Muscle of leg (tissue), 11 donors: ENCODE data around the gene ATP6V0A1. TPM values are rescaled to one million over a fixed set of nuclear protein-coding genes. Genes with fewer than 3 reads are reported as not detected.
"Not testable (repeated sequence)": the region's sequence is repeated elsewhere in the genome, so short reads cannot be mapped to it uniquely, and the experiment has no call there.

ENCODE experiments used
- DNase-seq: peaks from one replicate; pipeline ENCODE4 v3.0.0; 2013
- H3K27ac ChIP-seq: one replicate; pipeline ENCODE4 v1.5.1; 2013; ENCODE audit warnings: mild to moderate bottlenecking, low read length, control low read depth
- H3K27me3 ChIP-seq: one replicate; pipeline ENCODE4 v1.6.1; 2013; ENCODE audit warnings: low read length; ENCODE audit not compliant: control insufficient read depth, insufficient read depth
- H3K36me3 ChIP-seq: one replicate; pipeline ENCODE4 v1.6.1; 2013; ENCODE audit warnings: low read length; ENCODE audit not compliant: control insufficient read depth, insufficient read depth
- H3K4me1 ChIP-seq: one replicate; pipeline ENCODE4 v1.6.1; 2013; ENCODE audit warnings: low read length; ENCODE audit not compliant: control insufficient read depth, insufficient read depth
- H3K4me3 ChIP-seq: one replicate; pipeline ENCODE4 v1.5.1; 2013; ENCODE audit warnings: low read length, control low read depth
- H3K9me3 ChIP-seq: replicated peaks from 2 replicates; pipeline ENCODE4 v1.6.1; 2013; ENCODE audit warnings: low read depth, low read length; ENCODE audit not compliant: control insufficient read depth
- WGBS: methylation state at CpG from one replicate; pipeline ENCODE4 v1.1.5; 2013; ENCODE audit warnings: missing lambda C conversion rate; ENCODE audit not compliant: insufficient coverage; 5-methylcytosine and 5-hydroxymethylcytosine counted together
- polyA plus RNA-seq, 8 donors: library from polyadenylated mRNA; unstranded; fragments of 120-200 nt; gene quantifications; one replicate each; pipeline versions ENCODE4 v1.2.1 to v1.2.3, GENCODE V29; 2013; ENCODE audit warnings: inconsistent platforms in 1 of 8, low replicate concordance in 1 of 8; ENCODE audit not compliant: insufficient read length in 8 of 8, insufficient read depth in 1 of 8
- total RNA-seq: library from RNA; stranded (reverse); fragments of 120-200 nt; gene quantifications from one replicate; pipeline ENCODE4 v1.2.4, GENCODE V29; 2013

The ATP6V0A1 gene
- total and polyA plus RNA-seq, 9 donors: 16.7 to 36.4 (median 22.9) TPM

- not testable (repeated sequence) for DNase-seq, H3K27ac ChIP-seq, H3K4me3 ChIP-seq, H3K9me3 ChIP-seq
- H3K27me3 ChIP-seq: peaks cover 12% of the 10 kb centered on the region
- peaks cover 32% of the 10 kb centered on the region for H3K36me3 ChIP-seq
- WGBS: no CpG with 5 or more reads among the region's 5 CpGs
- H3K4me1 ChIP-seq: peaks cover 48% of the 10 kb centered on the region
These were observed 40.7 kb upstream of the ATP6V0A1 start for GRCh38 chr17:42417981-42418380.

GRCh38 chr17:42421136-42421506 is 37.6 kb upstream of the ATP6V0A1 start:
- DNase-seq: no peak
- peaks cover 24% of the 10 kb centered on the region for H3K36me3 ChIP-seq
- no CpG with 5 or more reads among the region's 6 CpGs for WGBS
- no peaks in the 10 kb centered on the region for H3K9me3 ChIP-seq
- peaks cover 53% of the 10 kb centered on the region for H3K4me1 ChIP-seq
- H3K27ac ChIP-seq: peak overlapping the region; percentile 99
- peaks cover 17% of the 10 kb centered on the region for H3K27me3 ChIP-seq
- peak overlapping the region; percentile 100 for H3K4me3 ChIP-seq

GRCh38 chr17:42421507-42422338 is 37.0 kb upstream of the ATP6V0A1 start:
- peaks cover 17% of the 10 kb centered on the region for H3K27me3 ChIP-seq
- peaks cover 24% of the 10 kb centered on the region for H3K36me3 ChIP-seq
- DNase-seq: peak; percentile 65
- WGBS: under 1% methylated on average over 35 of the region's 59 CpGs
- peaks cover 47% of the 10 kb centered on the region for H3K4me1 ChIP-seq
- peak overlapping the region; percentile 100 for H3K4me3 ChIP-seq
- peak overlapping the region; percentile 99 for H3K27ac ChIP-seq
- no peaks in the 10 kb centered on the region for H3K9me3 ChIP-seq

GRCh38 chr17:42422412-42422957 is 36.2 kb upstream of the ATP6V0A1 start:
- WGBS: 0% methylated on average over 42 of the region's 44 CpGs
- H3K9me3 ChIP-seq: no peaks in the 10 kb centered on the region
- peaks cover 42% of the 10 kb centered on the region for H3K4me1 ChIP-seq
- H3K27me3 ChIP-seq: peaks cover 17% of the 10 kb centered on the region
- peak overlapping the region; percentile 100 for H3K4me3 ChIP-seq
- H3K36me3 ChIP-seq: peaks cover 21% of the 10 kb centered on the region
- peak overlapping the region; percentile 99 for H3K27ac ChIP-seq
- DNase-seq: peak; percentile 53

- H3K4me1 ChIP-seq: peaks cover 42% of the 10 kb centered on the region
- under 1% methylated on average over 46 of the region's 58 CpGs for WGBS
- H3K4me3 ChIP-seq: peak within 1 kb of the TSS; percentile 100
- peaks cover 17% of the 10 kb centered on the region for H3K27me3 ChIP-seq
- H3K36me3 ChIP-seq: peaks cover 21% of the 10 kb centered on the region
- no peaks in the 10 kb centered on the region for H3K9me3 ChIP-seq
- peak within 1 kb of the TSS; percentile 99 for H3K27ac ChIP-seq
- DNase-seq: peak; percentile 100
These were observed 35.5 kb upstream of the ATP6V0A1 start, which contains the start of gene CAVIN1 for GRCh38 chr17:42422958-42423712. CAVIN1 (minus strand) TSS chr17:42423256; CDS start chr17:42423097, 159 bp downstream.

GRCh38 chr17:42423766-42424165 is 34.9 kb upstream of the ATP6V0A1 start:
- Histone ChIP-seq H3K27me3 (peaks cover 17% of the 10 kb centered on the region), H3K4me1 (peaks cover 44% of the 10 kb centered on the region), H3K27ac (peak overlapping the region; percentile 99), H3K9me3 (no peaks in the 10 kb centered on the region), H3K36me3 (peaks cover 20% of the 10 kb centered on the region), H3K4me3 (peak overlapping the region; percentile 100)
- 61% methylated on average over 5 of the region's 11 CpGs for WGBS
- no peak for DNase-seq

- Histone ChIP-seq H3K9me3 (no peaks in the 10 kb centered on the region), H3K4me1 (peaks cover 43% of the 10 kb centered on the region), H3K4me3 (no peak overlapping the region), H3K36me3 (peaks cover 12% of the 10 kb centered on the region), H3K27ac (peak overlapping the region; percentile 23), H3K27me3 (peaks cover 17% of the 10 kb centered on the region)
- WGBS: 33% methylated on average over 1 of the region's 4 CpGs
- DNase-seq: no peak
These were observed 33.6 kb upstream of the ATP6V0A1 start for GRCh38 chr17:42424991-42425610.

GRCh38 chr17:42428141-42428944 is 30.3 kb upstream of the ATP6V0A1 start:
- peaks cover 4% of the 10 kb centered on the region for H3K36me3 ChIP-seq
- peaks cover 44% of the 10 kb centered on the region for H3K4me1 ChIP-seq
- H3K4me3 ChIP-seq: no peak overlapping the region
- peak; percentile 87 for DNase-seq
- H3K9me3 ChIP-seq: no peaks in the 10 kb centered on the region
- 25% methylated on average over 1 of the region's 4 CpGs for WGBS
- peak overlapping the region; percentile 80 for H3K27ac ChIP-seq
- H3K27me3 ChIP-seq: peaks cover 1% of the 10 kb centered on the region

GRCh38 chr17:42429726-42430447 is 28.8 kb upstream of the ATP6V0A1 start:
- no peaks in the 10 kb centered on the region for H3K9me3 ChIP-seq
- no peaks in the 10 kb centered on the region for H3K27me3 ChIP-seq
- no CpG with 5 or more reads among the region's 3 CpGs for WGBS
- peak overlapping the region; percentile 85 for H3K27ac ChIP-seq
- peaks cover 4% of the 10 kb centered on the region for H3K36me3 ChIP-seq
- no peak overlapping the region for H3K4me3 ChIP-seq
- peaks cover 29% of the 10 kb centered on the region for H3K4me1 ChIP-seq
- DNase-seq: peak; percentile 63
